Endothelial cell of hepatic sinusoid (primary cell): ENCODE measurements around the gene GPATCH4.
"Not testable (repeated sequence)": the region's sequence is repeated elsewhere in the genome, so short reads cannot be mapped to it uniquely, and the experiment has no call there.

ENCODE experiments used
- in situ Hi-C: cut with HindIII; loops from 2 replicates; pipeline ENCODE4 v1.10.0; 2017; ENCODE audit warnings: low sequenced_read_pairs

Gene GPATCH4

DNA sequence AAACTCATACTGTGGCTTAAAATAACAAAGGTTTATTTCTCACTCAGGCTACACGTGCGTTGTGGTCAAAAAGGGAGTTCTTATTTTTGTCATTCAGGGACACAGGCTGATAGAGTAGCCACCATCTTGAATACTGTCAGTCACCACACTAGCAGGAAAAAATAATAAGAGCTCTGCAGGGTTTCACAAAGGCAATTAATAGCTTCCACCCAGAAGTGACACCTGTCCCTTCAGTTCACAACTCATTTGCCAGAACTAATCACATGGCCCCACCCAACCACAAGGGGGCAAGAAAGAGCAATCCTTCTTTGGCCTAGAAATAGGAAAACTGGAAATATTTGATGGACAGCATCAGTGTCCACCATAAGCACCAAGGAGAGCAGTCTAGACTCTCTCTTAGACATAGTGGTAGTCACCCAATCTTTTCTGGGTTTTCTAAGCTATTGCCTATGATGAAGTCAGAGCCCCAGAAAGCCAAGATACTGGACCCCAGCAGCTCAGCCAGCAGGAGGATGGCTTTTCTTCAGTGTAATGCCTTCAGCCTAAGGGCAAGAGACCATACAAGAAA, 26.1 kb upstream of the GPATCH4 start:
- in situ Hi-C loops = loop anchor here (5.0 to 10.0 kb wide), 2 partner anchors 55 to 87 kb away; no protein-coding TSS in a partner anchor

DNA sequence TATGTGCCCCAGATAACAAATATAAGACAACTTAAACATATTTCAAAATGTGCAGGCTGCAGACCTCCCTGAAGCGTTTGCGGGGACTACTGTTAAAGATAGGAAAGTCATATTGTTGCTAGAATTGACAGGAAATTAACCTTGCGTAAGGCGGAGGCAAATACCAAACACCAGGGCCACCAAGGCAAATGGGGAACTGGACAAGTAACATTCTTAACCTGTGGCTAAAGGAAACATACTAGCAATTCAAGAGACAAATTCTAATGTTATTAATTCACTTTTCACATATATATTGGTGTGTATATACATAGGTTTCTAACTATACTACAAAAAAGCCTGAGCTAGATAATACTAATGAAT, 24.8 kb upstream of the GPATCH4 start:
- in situ Hi-C loops = loop anchor here (5.0 to 10.0 kb wide), 2 partner anchors 56 to 89 kb away; no protein-coding TSS in a partner anchor

DNA sequence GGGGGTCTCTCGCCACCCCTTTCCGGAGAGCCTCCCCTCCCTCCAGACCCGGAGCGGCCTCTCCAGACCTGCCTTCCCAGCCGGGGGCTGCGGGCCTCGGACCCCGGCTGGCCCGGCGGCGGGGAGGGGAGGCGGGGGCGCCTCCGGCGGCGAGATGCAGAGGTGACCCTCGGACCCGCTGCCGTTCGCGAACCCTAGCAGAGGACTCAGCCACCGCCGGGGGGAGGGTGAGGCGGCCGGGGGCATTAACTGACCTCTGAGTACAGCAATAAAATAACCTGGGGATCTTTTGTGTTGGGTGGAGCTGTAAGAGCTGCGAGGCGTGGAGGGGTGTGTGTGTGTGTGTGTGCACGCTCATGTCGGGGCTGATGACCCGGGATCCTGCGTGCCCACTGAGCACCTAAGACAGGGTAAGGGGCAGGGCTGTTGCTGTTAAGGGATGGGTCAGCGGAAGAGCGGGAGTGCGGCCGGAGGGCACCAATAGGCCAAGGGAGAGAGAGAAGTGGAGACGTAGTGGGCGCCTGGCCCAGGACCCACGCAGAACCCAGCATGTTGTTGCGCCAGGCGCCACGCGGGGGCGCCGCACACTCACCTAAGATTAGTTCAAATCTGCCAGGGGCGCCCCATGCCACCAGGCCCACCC, 24.3 kb upstream of the GPATCH4 start:
- in situ Hi-C loops = loop anchor here (5.0 to 10.0 kb wide), 2 partner anchors 57 to 89 kb away; no protein-coding TSS in a partner anchor

DNA sequence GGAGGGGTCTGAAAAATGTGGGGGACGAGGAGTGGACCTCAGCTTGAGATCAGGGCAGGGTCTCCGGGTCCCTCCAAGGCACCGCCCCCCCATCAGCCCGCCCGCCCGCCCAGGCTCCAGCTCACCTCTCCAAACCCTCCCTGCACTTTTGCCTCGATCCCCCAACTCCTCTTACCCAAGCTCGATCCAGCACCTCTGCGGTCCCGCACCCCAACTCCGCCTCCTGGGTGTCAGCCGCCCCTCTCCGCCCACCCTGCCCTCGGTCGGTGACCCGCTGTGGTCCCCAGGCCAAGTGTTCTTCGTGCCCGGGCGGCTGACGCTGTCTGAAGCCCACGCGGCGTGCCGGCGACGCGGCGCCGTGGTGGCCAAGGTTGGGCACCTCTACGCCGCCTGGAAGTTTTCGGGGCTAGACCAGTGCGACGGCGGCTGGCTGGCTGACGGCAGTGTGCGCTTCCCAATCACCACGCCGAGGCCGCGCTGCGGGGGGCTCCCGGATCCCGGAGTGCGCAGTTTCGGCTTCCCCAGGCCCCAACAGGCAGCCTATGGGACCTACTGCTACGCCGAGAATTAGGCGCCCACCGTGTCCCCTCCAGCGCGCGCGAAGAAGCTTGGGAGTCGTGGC, 23.6 kb upstream of the GPATCH4 start:
- in situ Hi-C loops = loop anchor here (5.0 to 10.0 kb wide), 3 partner anchors 57 to 103 kb away; no protein-coding TSS in a partner anchor

DNA sequence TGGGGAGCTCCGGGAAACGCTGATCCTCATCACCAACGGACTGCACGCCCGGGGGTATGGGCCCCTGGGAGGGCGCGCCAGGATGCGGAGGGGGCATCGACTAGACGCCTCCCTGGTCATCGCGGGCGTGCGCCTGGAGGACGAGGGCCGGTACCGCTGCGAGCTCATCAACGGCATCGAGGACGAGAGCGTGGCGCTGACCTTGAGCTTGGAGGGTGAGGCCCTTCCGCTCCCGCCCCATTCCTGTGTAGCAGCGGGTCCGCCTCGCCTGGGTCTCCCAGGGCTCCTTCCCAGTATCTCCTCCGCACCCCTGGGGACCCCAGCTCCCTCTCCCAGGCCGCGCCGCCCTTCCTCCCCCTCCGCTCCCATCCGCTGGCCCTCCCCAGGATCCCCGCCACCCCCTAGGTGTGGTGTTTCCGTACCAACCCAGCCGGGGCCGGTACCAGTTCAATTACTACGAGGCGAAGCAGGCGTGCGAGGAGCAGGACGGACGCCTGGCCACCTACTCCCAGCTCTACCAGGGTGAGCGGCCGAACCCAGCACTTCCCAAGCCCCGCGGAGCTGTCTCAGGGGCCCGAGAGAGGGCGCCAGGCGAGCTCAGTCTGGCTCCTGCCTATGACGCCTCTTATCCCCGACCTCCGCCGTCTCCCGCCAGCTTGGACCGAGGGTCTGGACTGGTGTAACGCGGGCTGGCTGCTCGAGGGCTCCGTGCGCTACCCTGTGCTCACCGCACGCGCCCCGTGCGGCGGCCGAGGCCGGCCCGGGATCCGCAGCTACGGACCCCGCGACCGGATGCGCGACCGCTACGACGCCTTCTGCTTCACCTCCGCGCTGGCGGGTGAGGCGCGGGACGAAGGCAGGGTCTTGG, 22.9 kb upstream of the GPATCH4 start:
- in situ Hi-C loops = loop anchor here (5.0 to 10.0 kb wide), 2 partner anchors 91 to 102 kb away; no protein-coding TSS in a partner anchor

DNA sequence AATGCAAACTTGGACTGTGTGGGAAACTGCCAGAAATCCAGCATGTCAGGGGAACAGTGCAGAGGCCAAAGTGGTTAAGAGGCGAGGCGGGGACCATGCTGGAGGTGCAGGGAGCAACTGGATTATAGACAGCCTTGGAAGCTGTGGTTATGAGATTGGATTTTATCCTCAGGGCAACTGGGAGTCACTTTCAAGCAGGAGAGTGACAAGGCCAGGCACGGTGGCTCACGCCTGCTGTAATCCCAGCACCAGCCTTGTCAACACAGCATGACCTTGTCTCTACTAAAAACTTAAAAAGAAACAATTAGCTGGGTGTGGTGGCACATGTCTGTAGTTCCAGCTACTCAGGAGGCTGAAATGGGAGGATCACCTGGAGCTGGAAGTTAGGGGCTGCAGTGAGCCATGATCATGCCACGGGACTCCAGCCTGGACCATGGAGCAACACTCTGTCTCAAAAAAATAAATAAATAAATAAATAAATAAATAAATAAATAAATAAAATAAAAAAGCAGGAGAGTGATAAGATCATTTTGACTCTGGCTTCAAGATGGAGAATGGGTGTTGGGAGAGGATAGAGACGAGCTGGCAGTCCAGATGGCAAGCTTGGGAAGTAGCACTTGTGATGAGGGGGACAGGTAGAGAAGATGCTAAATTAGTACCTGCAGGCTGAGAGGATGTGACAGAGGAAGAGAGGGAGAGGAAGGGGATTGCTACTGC, 21.5 kb upstream of the GPATCH4 start:
- in situ Hi-C loops = loop anchor here (5.0 to 10.0 kb wide), 2 partner anchors 92 to 100 kb away; no protein-coding TSS in a partner anchor

DNA sequence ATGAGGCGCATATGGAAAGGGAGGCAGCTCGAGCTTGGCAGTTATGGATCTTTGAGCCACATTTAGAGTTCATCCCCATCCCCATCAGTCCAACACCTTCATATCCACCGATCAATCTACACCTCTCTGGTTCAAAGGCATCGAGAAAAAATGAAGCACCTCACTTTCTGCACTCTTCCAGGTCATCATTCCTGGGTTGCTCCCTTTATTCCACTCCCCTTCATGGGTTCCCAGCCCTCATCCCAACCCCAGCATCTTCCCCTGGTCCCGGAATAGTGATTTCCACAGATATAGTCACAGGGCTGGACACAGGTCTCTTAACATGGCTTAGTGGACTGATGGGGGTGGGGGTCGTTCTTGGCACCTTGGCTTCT, 18.3 kb upstream of the GPATCH4 start:
- in situ Hi-C loops = loop anchor here (5.0 kb wide), 1 partner anchor 42 kb away; the partner anchor contains the start of gene TTC24

DNA sequence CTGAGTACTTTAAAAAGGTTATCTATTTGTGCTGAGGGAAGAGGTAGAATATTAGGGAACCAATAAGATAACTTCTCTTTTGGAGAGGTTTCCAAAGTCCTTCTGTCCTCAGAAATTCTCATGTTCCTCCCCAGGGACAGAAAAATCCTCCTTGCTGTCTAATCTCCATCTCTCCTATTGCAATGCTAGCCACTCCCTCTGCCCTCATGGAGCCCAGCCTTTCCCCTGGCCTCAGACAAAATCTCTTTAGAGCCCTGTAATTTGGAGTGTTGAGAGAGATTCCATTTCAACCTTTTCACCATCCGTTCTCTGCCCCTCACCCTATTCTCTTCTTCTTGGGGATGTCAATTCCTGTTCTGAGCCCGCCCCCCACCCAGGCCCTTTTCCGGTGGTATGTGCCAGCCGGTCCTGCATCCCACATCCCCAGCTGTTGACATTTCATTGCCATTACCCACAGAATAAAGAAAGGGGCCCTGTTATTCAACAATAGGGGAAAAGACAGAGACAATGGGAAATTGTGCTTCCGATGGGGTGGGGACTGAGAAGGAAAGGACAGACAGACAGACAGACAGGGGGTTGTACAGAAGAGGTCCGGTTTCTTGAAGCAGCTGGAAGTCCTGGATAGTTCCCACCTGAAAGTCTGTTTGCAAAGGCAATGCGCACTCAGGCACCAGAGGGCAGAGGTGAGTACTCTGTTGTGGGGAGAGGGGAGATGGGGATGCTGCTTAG, 17.7 kb upstream of the GPATCH4 start, which contains the start of gene HAPLN2:
HAPLN2 (plus strand) TSS at position 563 of the 729 bp plus-strand sequence. CDS start 4,076 bp downstream, outside the sequence.
- in situ Hi-C loops = loop anchor here (5.0 kb wide), 1 partner anchor 42 kb away; the partner anchor contains the start of gene TTC24

DNA sequence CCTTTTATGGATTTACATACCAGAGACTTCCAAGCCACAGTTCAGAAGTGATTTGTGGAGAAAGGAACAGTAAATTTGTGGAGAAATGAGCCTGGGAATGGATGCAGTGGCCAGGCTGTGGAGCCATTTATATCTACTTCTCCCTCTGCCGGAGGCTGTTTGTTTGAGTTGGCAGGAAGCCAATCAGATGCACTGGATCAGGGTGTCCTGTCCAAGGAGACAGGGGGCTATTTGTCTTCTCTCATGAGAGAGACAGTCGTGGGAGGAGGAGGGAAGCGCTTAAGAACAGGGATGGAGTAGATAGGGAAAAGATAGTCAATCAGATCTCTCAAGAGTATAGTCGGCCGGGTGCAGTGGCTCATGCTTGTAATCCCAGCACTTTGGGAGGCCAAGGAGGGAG, 15.2 kb upstream of the GPATCH4 start:
- in situ Hi-C loops = loop anchor here (5.0 kb wide), 1 partner anchor 39 kb away; the partner anchor contains the start of gene TTC24

DNA sequence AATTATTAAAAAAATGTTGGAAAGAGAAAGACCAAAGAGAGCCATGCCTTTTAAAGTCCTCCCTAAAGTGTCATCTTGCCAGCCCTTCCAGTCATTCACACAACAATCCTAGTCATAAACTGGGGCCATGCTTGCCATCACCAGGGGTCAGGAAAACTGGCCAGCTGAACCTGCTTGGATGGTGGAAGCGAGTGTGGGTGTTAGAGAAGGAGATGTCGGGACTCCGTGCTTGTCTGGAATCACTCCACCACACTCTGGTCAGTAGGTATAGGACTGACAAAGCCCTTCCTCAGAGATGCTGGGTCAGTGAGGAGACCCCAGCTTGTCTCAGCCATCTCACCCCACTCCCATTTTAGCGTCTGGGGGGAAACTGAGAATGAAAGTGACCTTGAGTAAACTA, 14.7 kb upstream of the GPATCH4 start:
- in situ Hi-C loops = loop anchor here (5.0 kb wide), 1 partner anchor 39 kb away; the partner anchor contains the start of gene TTC24

DNA sequence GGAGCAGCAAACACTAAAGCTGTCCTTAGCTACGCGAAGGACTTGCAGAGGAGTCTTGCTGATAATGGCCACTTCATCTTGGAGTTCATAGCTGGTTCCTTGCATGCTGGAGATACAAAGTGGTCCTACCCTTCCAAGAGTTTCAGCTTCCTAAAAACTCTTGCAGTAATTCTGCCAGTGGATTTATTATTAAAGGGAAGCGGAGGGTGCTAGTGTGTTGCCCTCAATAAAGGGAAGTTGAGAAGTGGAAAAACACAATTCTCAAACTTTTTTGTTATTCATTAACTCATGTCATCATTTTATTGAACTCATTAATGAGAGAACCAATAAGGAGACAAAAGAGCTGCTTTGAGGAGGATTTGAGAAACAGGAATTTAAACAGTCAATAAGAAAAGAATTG, 11.4 kb upstream of the GPATCH4 start:
- in situ Hi-C loops = no loop called here

DNA sequence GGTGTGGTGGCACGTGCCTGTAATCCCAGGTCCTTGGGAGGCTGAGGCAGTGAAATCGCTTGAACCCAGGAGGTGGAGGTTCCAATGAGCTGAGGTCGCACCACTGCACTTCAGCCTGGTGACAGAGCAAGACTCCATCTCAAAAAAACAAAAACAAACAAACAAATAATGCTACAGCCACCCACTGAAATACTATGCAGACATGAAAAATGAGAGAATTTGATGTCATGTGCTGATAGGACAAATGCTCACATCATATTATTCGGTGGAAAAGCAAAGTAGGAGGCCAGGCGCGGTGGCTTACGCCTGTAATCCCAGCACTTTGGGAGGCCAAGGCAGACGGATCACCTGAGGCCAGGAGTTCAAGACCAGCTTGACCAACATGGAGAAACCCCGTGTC, 8.8 kb upstream of the GPATCH4 start:
- in situ Hi-C loops = not testable (repeated sequence)

DNA sequence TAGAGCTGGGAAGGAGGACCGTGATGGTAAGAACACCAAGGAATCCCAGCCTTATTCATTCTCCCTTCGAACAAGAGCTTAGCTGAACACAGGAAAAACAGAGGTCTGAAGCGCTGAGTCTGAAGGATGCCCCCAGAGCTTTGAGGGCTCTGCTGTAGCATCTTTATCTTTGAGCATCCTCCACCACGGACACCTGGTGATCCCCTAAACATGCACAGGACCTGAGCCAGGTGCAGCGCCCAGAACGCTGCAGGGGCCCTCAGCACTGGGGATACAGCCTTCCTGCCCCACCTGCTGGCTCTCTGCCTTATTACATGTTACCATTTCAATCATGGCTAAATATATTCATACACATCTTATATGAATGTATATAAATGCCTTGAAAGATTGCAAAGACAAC, 7.7 kb upstream of the GPATCH4 start:
- in situ Hi-C loops = no loop called here

DNA sequence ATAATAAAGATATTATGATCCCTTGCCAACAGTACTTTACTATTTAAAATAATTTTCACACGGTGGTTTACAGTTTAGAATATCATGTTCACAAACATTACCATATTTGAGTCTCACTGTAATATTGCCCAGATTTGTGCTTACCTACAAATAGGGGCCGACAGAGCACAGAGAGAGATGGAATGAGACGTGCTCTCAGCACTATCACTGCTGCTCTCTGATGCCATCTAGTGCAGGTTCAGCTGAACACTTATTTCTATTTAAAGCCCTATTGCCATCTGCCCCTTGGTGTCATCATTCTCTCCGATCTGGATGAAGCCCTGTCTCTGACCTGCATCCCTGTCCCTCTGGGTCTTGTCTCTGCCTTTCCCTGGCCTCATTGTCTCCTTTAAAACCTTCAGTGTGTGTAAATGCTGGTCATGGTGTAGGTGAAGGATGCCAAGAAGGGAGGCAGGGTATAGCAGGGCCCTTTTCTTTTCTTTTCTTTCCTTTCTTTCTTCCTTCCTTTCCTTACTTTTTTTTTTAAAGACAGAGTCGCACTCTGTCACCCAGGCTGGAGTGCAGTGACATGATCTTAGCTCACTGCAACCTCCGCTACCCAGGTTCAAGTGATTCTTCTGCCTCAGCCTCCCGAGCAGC, 6.9 kb upstream of the GPATCH4 start:
- in situ Hi-C loops = no loop called here

DNA sequence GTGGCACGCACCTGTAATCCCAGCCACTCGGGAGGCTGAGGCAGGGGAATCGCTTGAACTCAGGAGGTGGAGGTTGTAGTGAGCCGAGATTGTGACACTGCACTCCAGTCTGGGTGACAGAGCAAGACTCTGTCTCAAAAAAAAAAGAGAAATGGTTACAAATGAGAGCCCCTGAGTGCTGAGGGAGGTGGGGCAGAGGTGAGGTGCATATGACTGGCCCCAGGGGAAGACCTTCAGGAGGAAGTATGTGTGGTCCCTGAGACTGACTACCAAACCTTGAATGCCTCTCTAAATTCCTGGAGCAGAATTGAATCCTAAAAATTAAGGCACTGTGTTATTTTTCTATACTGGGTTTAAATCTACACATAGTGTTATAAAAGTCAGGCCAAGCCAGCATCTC, 6.1 kb upstream of the GPATCH4 start:
- in situ Hi-C loops = not testable (repeated sequence)

DNA sequence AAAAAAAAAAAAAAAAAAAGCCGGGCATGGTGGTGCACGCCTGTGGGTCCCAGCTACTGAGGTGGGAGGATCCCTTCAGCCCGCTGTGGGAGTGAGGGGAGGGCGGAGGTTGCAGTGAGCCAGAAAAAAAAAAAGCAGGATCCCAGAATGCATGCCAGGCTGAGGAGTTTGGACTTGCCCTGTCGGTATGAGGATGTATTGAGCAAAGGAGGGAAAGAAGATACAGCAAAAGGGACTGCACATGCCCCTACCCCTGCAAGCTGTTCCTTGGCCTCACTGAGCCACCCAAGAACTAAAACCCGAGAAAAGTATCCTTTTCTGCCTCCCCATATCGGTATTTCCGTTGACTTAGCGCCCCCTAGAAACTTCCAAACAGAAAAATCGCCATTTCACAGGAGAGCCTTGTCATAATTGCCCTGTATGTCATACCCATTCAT, 1.3 kb upstream of the GPATCH4 start:
- in situ Hi-C loops = no loop called here

DNA sequence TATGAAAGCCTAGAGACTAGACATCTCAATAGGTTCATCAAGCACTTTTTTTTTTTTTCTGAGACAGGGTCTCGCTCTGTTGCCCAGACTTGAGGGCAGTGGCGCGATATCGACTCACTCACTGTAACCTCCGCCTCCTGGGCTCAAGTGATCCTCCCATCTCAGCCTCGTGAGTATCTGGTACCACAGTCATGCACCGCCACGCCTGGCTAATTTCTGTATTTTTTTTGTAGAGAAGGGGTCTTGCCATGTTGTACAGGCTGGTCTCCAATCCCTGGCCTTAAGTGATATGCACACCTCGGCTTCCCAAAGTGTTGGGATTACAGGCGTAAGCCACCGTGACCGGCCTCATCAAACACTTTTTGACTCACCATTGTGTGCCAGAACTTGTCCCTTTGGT, 613 bp upstream of the GPATCH4 start:
- in situ Hi-C loops = no loop called here

DNA sequence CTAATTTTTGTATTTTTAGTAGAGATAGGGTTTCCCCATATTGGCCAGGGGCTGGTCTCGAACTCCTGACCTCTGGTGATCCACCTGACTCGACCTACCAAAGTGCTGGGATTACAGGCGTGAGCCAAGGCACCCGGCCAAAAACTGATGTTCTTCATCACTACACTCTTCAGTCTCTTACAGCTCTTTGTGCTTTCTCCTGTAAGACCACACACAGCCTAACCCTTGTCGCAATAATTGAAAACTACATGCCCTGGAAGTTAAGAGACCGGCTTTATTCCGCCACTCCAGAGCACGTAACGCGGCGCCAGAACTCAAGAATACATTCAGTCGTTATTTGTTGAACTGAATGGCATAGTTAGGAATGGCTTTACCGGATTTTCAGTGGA, 552 bp downstream of the GPATCH4 start:
- in situ Hi-C loops = no loop called here

DNA sequence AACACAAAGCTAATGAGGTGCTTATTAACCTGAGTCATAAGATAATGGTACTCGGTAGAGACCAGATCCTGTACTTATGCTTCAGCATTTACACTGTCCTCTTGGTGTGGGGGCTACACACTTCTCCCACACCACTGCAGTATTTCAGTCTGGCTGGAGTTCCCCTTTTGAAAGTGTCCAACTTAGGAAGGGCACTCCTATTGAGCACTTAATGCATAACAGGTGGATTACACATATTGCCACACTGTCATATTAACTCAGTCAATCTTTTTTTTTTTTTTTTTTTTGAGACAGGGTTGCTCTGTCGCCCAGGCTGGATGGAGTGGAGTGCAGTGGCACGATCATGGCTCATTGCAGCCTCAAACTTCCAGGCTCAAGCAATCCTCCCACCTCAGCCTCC, 1.5 kb downstream of the GPATCH4 start:
- in situ Hi-C loops = no loop called here
